Measurements from ENCODE around the gene CD28.
"Not testable (repeated sequence)": the region's sequence is repeated elsewhere in the genome, so short reads cannot be mapped to it uniquely, and the experiment has no call there.

Gene CD28

GRCh38 chr2:203687165-203687564 is 19.3 kb upstream of the CD28 start:
- no peak overlapping the region for H3K27ac ChIP-seq (ENCODE audit: low read depth, low read length, severe bottlenecking)
- H3K36me3 ChIP-seq (ENCODE audit: control insufficient read depth, insufficient read depth, low read length) = no peaks in the 10 kb centered on the region
- H3K9me3 ChIP-seq (ENCODE audit: control insufficient read depth, low read length) = no peaks in the 10 kb centered on the region
- no CpG with 5 or more reads among the region's 2 CpGs for WGBS, 2 experiments (ENCODE audit: insufficient coverage in 2 of 2)
- H3K4me3 ChIP-seq (ENCODE audit: extremely low read depth, insufficient read depth, low read length, poor library complexity, severe bottlenecking) = no peak overlapping the region
- peaks cover 38% of the 10 kb centered on the region for H3K4me1 ChIP-seq (ENCODE audit: control insufficient read depth, insufficient read depth, low read length, poor library complexity, severe bottlenecking)

- H3K4me1 ChIP-seq (ENCODE audit: control insufficient read depth, insufficient read depth, low read length, poor library complexity, severe bottlenecking) = peaks cover 28% of the 10 kb centered on the region
- H3K27ac ChIP-seq (ENCODE audit: low read depth, low read length, severe bottlenecking) = no peak overlapping the region
- no peak overlapping the region for H3K4me3 ChIP-seq (ENCODE audit: extremely low read depth, insufficient read depth, low read length, poor library complexity, severe bottlenecking)
- no peaks in the 10 kb centered on the region for H3K9me3 ChIP-seq (ENCODE audit: control insufficient read depth, low read length)
- H3K36me3 ChIP-seq (ENCODE audit: control insufficient read depth, insufficient read depth, low read length) = no peaks in the 10 kb centered on the region
- 38 to 67% methylated on average over 3 to 4 of the region's 4 CpGs for WGBS, 2 experiments (ENCODE audit: insufficient coverage in 2 of 2)
Observed at GRCh38 chr2:203688798-203689197, 17.6 kb upstream of the CD28 start.

DNA sequence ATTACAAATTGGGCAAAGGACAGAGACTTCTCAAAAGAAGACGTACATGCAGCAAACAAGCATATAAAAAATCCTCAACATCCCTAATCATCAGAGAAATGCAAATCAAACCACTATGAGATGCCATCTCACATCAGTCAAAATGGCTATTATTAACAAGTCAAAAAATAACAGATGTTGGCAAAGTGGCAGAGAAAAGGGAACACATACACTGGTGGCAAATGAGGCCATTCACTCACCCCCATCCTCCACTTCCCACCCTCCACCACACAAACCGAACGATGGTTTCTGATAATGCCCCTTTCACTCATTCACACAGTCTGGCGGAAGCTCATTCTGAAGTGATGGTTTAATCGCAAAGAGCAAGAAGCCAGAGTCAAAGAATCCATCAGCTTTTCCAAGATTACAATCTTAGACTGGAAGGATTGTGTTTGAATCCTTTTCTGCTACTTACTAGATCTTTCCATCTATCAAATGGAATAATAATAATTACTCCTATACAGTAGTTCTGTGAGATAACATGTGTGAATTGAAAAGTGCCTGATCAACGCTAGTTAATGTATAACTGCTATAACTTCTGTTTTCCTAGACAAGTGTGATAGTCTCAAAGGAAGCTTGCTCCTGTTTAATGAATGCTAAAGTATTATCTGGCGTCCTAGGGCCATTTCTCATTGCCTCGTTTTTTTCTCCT is 16.9 kb upstream of the CD28 start:
- Histone ChIP-seq H3K4me3 (ENCODE audit: extremely low read depth, insufficient read depth, low read length, poor library complexity, severe bottlenecking) (no peak overlapping the region), H3K27ac (ENCODE audit: low read depth, low read length, severe bottlenecking) (no peak overlapping the region)

DNA sequence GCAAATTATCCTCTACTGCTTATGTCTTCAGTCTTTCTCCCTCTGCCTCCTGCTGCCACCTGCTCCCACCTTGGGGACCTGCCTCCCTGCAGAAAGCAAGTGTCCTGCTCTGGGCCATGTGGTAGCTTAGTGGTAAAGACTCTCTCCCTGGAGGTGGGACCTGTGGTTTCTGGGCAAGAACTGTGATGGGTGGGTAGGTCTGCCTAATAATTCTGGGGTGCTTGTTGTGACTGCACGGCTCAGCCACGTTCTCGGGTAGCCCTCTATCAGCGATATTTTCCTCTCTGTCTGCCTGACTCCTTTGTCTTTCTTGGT is 16.4 kb upstream of the CD28 start:
- Histone ChIP-seq H3K27ac (ENCODE audit: low read depth, low read length, severe bottlenecking) (no peak overlapping the region), H3K4me3 (ENCODE audit: extremely low read depth, insufficient read depth, low read length, poor library complexity, severe bottlenecking) (no peak overlapping the region), H3K36me3 (ENCODE audit: control insufficient read depth, insufficient read depth, low read length) (no peaks in the 10 kb centered on the region), H3K4me1 (ENCODE audit: control insufficient read depth, insufficient read depth, low read length, poor library complexity, severe bottlenecking) (peaks cover 15% of the 10 kb centered on the region), H3K9me3 (ENCODE audit: control insufficient read depth, low read length) (no peaks in the 10 kb centered on the region)
- 93 to 100% methylated on average over 3 to 4 of the region's 4 CpGs for WGBS, 2 experiments (ENCODE audit: insufficient coverage in 2 of 2)

More for the DNA sequence above, 16.9 kb upstream of the CD28 start:
- no peaks in the 10 kb centered on the region for H3K36me3 ChIP-seq (ENCODE audit: control insufficient read depth, insufficient read depth, low read length)
- H3K4me1 ChIP-seq (ENCODE audit: control insufficient read depth, insufficient read depth, low read length, poor library complexity, severe bottlenecking) = peaks cover 20% of the 10 kb centered on the region
- H3K9me3 ChIP-seq (ENCODE audit: control insufficient read depth, low read length) = no peaks in the 10 kb centered on the region
- WGBS, 2 experiments (ENCODE audit: insufficient coverage in 2 of 2) = 83 to 90% methylated on average over 3 to 4 of the region's 8 CpGs

GRCh38 chr2:203690441-203691047 is 15.9 kb upstream of the CD28 start:
- no peaks in the 10 kb centered on the region for H3K9me3 ChIP-seq (ENCODE audit: control insufficient read depth, low read length)
- H3K36me3 ChIP-seq (ENCODE audit: control insufficient read depth, insufficient read depth, low read length) = no peaks in the 10 kb centered on the region
- H3K4me3 ChIP-seq (ENCODE audit: extremely low read depth, insufficient read depth, low read length, poor library complexity, severe bottlenecking) = no peak overlapping the region
- WGBS, 2 experiments (ENCODE audit: insufficient coverage in 2 of 2) = 90 to 92% methylated on average over 4 to 5 of the region's 5 CpGs
- H3K27ac ChIP-seq (ENCODE audit: low read depth, low read length, severe bottlenecking) = no peak overlapping the region
- H3K4me1 ChIP-seq (ENCODE audit: control insufficient read depth, insufficient read depth, low read length, poor library complexity, severe bottlenecking) = peaks cover 10% of the 10 kb centered on the region

GRCh38 chr2:203691149-203691548 is 15.3 kb upstream of the CD28 start:
- H3K4me1 ChIP-seq (ENCODE audit: control insufficient read depth, insufficient read depth, low read length, poor library complexity, severe bottlenecking) = peaks cover 7% of the 10 kb centered on the region
- no peaks in the 10 kb centered on the region for H3K9me3 ChIP-seq (ENCODE audit: control insufficient read depth, low read length)
- H3K27ac ChIP-seq (ENCODE audit: low read depth, low read length, severe bottlenecking) = no peak overlapping the region
- H3K36me3 ChIP-seq (ENCODE audit: control insufficient read depth, insufficient read depth, low read length) = no peaks in the 10 kb centered on the region
- H3K4me3 ChIP-seq (ENCODE audit: extremely low read depth, insufficient read depth, low read length, poor library complexity, severe bottlenecking) = no peak overlapping the region

- H3K36me3 ChIP-seq (ENCODE audit: control insufficient read depth, insufficient read depth, low read length) = no peaks in the 10 kb centered on the region
Observed at GRCh38 chr2:203692031-203692710, 14.3 kb upstream of the CD28 start.

GRCh38 chr2:203693242-203693879 is 13.1 kb upstream of the CD28 start:
- H3K9me3 ChIP-seq (ENCODE audit: control insufficient read depth, low read length) = no peaks in the 10 kb centered on the region
- 94 to 100% methylated on average over 6 of the region's 6 CpGs for WGBS, 2 experiments (ENCODE audit: insufficient coverage in 2 of 2)
- H3K27ac ChIP-seq (ENCODE audit: low read depth, low read length, severe bottlenecking) = no peak overlapping the region
- H3K36me3 ChIP-seq (ENCODE audit: control insufficient read depth, insufficient read depth, low read length) = no peaks in the 10 kb centered on the region
- H3K4me1 ChIP-seq (ENCODE audit: control insufficient read depth, insufficient read depth, low read length, poor library complexity, severe bottlenecking) = peaks cover 6% of the 10 kb centered on the region
- no peak overlapping the region for H3K4me3 ChIP-seq (ENCODE audit: extremely low read depth, insufficient read depth, low read length, poor library complexity, severe bottlenecking)

More at GRCh38 chr2:203692031-203692710, 14.3 kb upstream of the CD28 start:
- peaks cover 7% of the 10 kb centered on the region for H3K4me1 ChIP-seq (ENCODE audit: control insufficient read depth, insufficient read depth, low read length, poor library complexity, severe bottlenecking)
- WGBS, 2 experiments (ENCODE audit: insufficient coverage in 2 of 2) = 89 to 92% methylated on average over 5 of the region's 5 CpGs
- H3K4me3 ChIP-seq (ENCODE audit: extremely low read depth, insufficient read depth, low read length, poor library complexity, severe bottlenecking) = no peak overlapping the region
- peak overlapping the region; percentile 29 for H3K27ac ChIP-seq (ENCODE audit: low read depth, low read length, severe bottlenecking)
- H3K9me3 ChIP-seq (ENCODE audit: control insufficient read depth, low read length) = no peaks in the 10 kb centered on the region

GRCh38 chr2:203694191-203694590 is 12.2 kb upstream of the CD28 start:
- no peaks in the 10 kb centered on the region for H3K36me3 ChIP-seq (ENCODE audit: control insufficient read depth, insufficient read depth, low read length)
- H3K9me3 ChIP-seq (ENCODE audit: control insufficient read depth, low read length) = no peaks in the 10 kb centered on the region
- no peak overlapping the region for H3K27ac ChIP-seq (ENCODE audit: low read depth, low read length, severe bottlenecking)
- no CpG with 5 or more reads among the region's 3 CpGs for WGBS, 2 experiments (ENCODE audit: insufficient coverage in 2 of 2)
- H3K4me1 ChIP-seq (ENCODE audit: control insufficient read depth, insufficient read depth, low read length, poor library complexity, severe bottlenecking) = no peaks in the 10 kb centered on the region
- no peak overlapping the region for H3K4me3 ChIP-seq (ENCODE audit: extremely low read depth, insufficient read depth, low read length, poor library complexity, severe bottlenecking)

- WGBS, 2 experiments (ENCODE audit: insufficient coverage in 2 of 2) = no CpG with 5 or more reads among the region's 1 CpG
- H3K27ac ChIP-seq (ENCODE audit: low read depth, low read length, severe bottlenecking) = no peak overlapping the region
Observed at GRCh38 chr2:203697190-203697589, 9.2 kb upstream of the CD28 start.

DNA sequence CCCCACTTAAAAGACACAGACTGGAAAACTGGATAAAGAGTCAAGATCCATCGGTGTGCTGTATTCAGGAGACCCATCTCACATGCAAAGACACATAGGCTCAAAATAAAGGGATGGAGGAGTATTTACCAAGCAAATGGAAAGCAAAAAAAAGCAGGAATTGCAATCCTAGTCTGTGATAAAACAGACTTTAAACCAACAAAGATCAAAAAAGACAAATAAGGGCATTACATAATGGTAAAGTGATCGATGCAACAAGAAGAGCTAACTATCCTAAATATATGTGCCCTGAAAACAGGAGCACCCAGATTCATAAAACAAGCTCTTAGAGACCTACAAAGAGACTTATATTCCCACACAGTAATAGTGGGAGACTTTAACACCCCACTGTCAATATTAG is 8.7 kb upstream of the CD28 start:
- not testable (repeated sequence) for H3K4me3 ChIP-seq (ENCODE audit: extremely low read depth, insufficient read depth, low read length, poor library complexity, severe bottlenecking); H3K27ac ChIP-seq (ENCODE audit: low read depth, low read length, severe bottlenecking); H3K4me1 ChIP-seq (ENCODE audit: control insufficient read depth, insufficient read depth, low read length, poor library complexity, severe bottlenecking); H3K36me3 ChIP-seq (ENCODE audit: control insufficient read depth, insufficient read depth, low read length); H3K9me3 ChIP-seq (ENCODE audit: control insufficient read depth, low read length)
- WGBS, 2 experiments (ENCODE audit: insufficient coverage in 2 of 2) = no CpG with 5 or more reads among the region's 2 CpGs

More at GRCh38 chr2:203697190-203697589, 9.2 kb upstream of the CD28 start:
- H3K4me3 ChIP-seq (ENCODE audit: extremely low read depth, insufficient read depth, low read length, poor library complexity, severe bottlenecking) = no peak overlapping the region
- no peaks in the 10 kb centered on the region for H3K9me3 ChIP-seq (ENCODE audit: control insufficient read depth, low read length)
- H3K4me1 ChIP-seq (ENCODE audit: control insufficient read depth, insufficient read depth, low read length, poor library complexity, severe bottlenecking) = no peaks in the 10 kb centered on the region
- H3K36me3 ChIP-seq (ENCODE audit: control insufficient read depth, insufficient read depth, low read length) = no peaks in the 10 kb centered on the region

All from mesodermal cell (in vitro differentiated cells).